OCI-LY1 (cell line): ENCODE data around the gene RPL11.
"Not testable (repeated sequence)": the region's sequence is repeated elsewhere in the genome, so short reads cannot be mapped to it uniquely, and the experiment has no call there.

Experiments used
- H2AFZ ChIP-seq: fragments of 200-600 bp; sonication (generic), shearing (Covaris generic); 2 replicates; pipeline ENCODE4 v1.6.0; 2014; ENCODE audit warnings: antibody characterized with exemption, mild to moderate bottlenecking, low read length
- H3F3A ChIP-seq: fragments of 200-600 bp; sonication (generic), shearing (Covaris generic); 2 replicates; pipeline ENCODE4 v1.6.0; 2014; ENCODE audit warnings: mild to moderate bottlenecking, antibody characterized with exemption, low read length, moderate library complexity; ENCODE audit not compliant: insufficient read depth
- H3K27ac ChIP-seq: fragments of 200-600 bp; sonication (generic); 2 replicates; pipeline ENCODE4 v1.5.1; 2014; ENCODE audit warnings: low read length, mixed run types, mild to moderate bottlenecking, low read depth; ENCODE audit not compliant: poor library complexity, severe bottlenecking
- H3K27me3 ChIP-seq: fragments of 200-600 bp; sonication (generic); 2 replicates; pipeline ENCODE4 v1.6.0; 2014; ENCODE audit warnings: antibody characterized with exemption, mild to moderate bottlenecking, low read length, moderate library complexity; ENCODE audit not compliant: insufficient read depth
- H3K36me3 ChIP-seq: fragments of 200-600 bp; sonication (generic); 2 replicates; pipeline ENCODE4 v1.6.1; 2014; ENCODE audit warnings: mild to moderate bottlenecking, antibody characterized with exemption, low read length, moderate library complexity, mixed read lengths; ENCODE audit not compliant: insufficient read depth
- H3K4me1 ChIP-seq: fragments of 200-600 bp; sonication (generic); 2 replicates; pipeline ENCODE4 v1.5.1; 2014; ENCODE audit warnings: mild to moderate bottlenecking, low read length, moderate library complexity; ENCODE audit not compliant: insufficient read depth, severe bottlenecking
- H3K4me2 ChIP-seq: fragments of 200-600 bp; sonication (generic), shearing (Covaris generic); 2 replicates; pipeline ENCODE4 v1.6.1; 2014; ENCODE audit warnings: low read length
- H3K4me3 ChIP-seq: fragments of 200-600 bp; sonication (generic); 2 replicates; pipeline ENCODE4 v1.5.1; 2014; ENCODE audit warnings: low read length, low read depth, mild to moderate bottlenecking, mixed read lengths; ENCODE audit not compliant: poor library complexity, severe bottlenecking
- H3K79me2 ChIP-seq: fragments of 200-600 bp; shearing (Covaris generic); 2 replicates; pipeline ENCODE4 v1.6.1; 2016; ENCODE audit warnings: mixed run types, low read length, mixed read lengths; ENCODE audit not compliant: insufficient read depth
- H3K9ac ChIP-seq: fragments of 200-600 bp; sonication (generic), shearing (Covaris generic); 2 replicates; pipeline ENCODE4 v1.6.1; 2014; ENCODE audit warnings: mild to moderate bottlenecking, low read length, mixed read lengths
- H3K9me2 ChIP-seq: fragments of 200-600 bp; sonication (generic), shearing (Covaris generic); 2 replicates; pipeline ENCODE4 v1.6.1; 2014; ENCODE audit warnings: low read depth, mild to moderate bottlenecking, low read length, mixed read lengths
- H3K9me3 ChIP-seq: fragments of 200-600 bp; shearing (Covaris generic); 2 replicates; pipeline ENCODE4 v1.6.1; 2014; ENCODE audit warnings: low read length, mixed read lengths
- H4K20me1 ChIP-seq: fragments of 200-600 bp; sonication (generic), shearing (Covaris generic); 2 replicates; pipeline ENCODE4 v1.6.0; 2016; ENCODE audit warnings: mild to moderate bottlenecking, low read length; ENCODE audit not compliant: insufficient read depth
- CTCF ChIP-seq: fragments of 200-600 bp; sonication (generic), shearing (Covaris generic); IDR thresholded peaks from 2 replicates; pipeline ENCODE4 v1.5.1; 2017; ENCODE audit warnings: mild to moderate bottlenecking, antibody characterized with exemption, low read length, moderate library complexity, mixed read lengths
- EZH2 ChIP-seq: fragments of 200-600 bp; sonication (generic), shearing (Covaris generic); IDR thresholded peaks from 2 replicates; pipeline ENCODE4 v1.8.0; 2017; ENCODE audit warnings: borderline replicate concordance, mixed run types, mild to moderate bottlenecking, antibody characterized with exemption, low read length, moderate library complexity, mixed read lengths

Gene RPL11

DNA sequence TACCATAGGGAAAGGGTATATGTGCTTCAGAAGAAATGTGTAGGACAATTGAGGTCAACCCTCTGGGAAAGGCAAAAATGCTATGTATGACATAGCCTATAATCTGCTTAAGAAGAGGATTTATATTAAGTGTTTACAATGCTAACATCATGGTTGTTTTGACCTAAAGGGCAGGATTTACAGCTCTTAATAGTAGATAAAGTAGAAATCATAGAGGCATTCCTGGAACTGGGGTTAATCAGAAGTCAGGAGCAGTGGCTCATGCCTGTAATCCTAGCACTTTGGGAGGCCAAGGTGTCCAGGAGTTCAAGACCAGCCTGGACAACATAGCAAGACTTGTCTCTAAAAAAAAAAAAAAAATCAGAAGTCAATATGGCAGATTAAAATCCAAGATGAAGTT, 8.7 kb upstream of the RPL11 start:
- no peak overlapping the region for H3K4me2 ChIP-seq
- H2AFZ ChIP-seq = no peak overlapping the region
- H3K4me3 ChIP-seq = no peak overlapping the region
- H3K9me3 ChIP-seq = no peaks in the 10 kb centered on the region
- no peaks in the 10 kb centered on the region for H4K20me1 ChIP-seq
- H3K79me2 ChIP-seq = no peaks in the 10 kb centered on the region
- no peak overlapping the region for H3K27ac ChIP-seq
- H3K27me3 ChIP-seq = no peaks in the 10 kb centered on the region
- H3K4me1 ChIP-seq = no peaks in the 10 kb centered on the region
- no peaks in the 10 kb centered on the region for H3K9me2 ChIP-seq
- no peaks in the 10 kb centered on the region for H3K36me3 ChIP-seq
- no peak overlapping the region for H3K9ac ChIP-seq
- H3F3A ChIP-seq = no peaks in the 10 kb centered on the region
- TF ChIP-seq EZH2 (no peak), CTCF (no peak)

GRCh38 chr1:23684415-23684814, 7.2 kb upstream of the RPL11 start:
- Histone ChIP-seq H3K4me2 (no peak overlapping the region), H3K36me3 (no peaks in the 10 kb centered on the region), H3K4me1 (no peaks in the 10 kb centered on the region), H3K9me2 (no peaks in the 10 kb centered on the region), H3K9me3 (no peaks in the 10 kb centered on the region), H3F3A (no peaks in the 10 kb centered on the region), H3K9ac (no peak overlapping the region), H3K4me3 (no peak overlapping the region), H3K79me2 (no peaks in the 10 kb centered on the region), H2AFZ (no peak overlapping the region), H3K27ac (no peak overlapping the region), H3K27me3 (no peaks in the 10 kb centered on the region), H4K20me1 (no peaks in the 10 kb centered on the region)
- no peak for TF ChIP-seq EZH2
- no peak for TF ChIP-seq CTCF

- not testable (repeated sequence) for H3F3A ChIP-seq, H4K20me1 ChIP-seq, H3K4me1 ChIP-seq, H3K36me3 ChIP-seq, H2AFZ ChIP-seq, H3K4me3 ChIP-seq, H3K9ac ChIP-seq, H3K79me2 ChIP-seq, H3K27me3 ChIP-seq, H3K27ac ChIP-seq, H3K9me3 ChIP-seq, H3K9me2 ChIP-seq, H3K4me2 ChIP-seq
Observed at GRCh38 chr1:23685197-23685596, 6.4 kb upstream of the RPL11 start.

GRCh38 chr1:23687680-23688079, 3.9 kb upstream of the RPL11 start:
- not testable (repeated sequence) for H3K4me2 ChIP-seq, H3K27ac ChIP-seq, H3K27me3 ChIP-seq, H3K9me3 ChIP-seq, H3K4me1 ChIP-seq, H4K20me1 ChIP-seq, H3F3A ChIP-seq, H3K36me3 ChIP-seq, H3K9me2 ChIP-seq, H3K9ac ChIP-seq, H3K4me3 ChIP-seq, H2AFZ ChIP-seq
- peaks cover 10% of the 10 kb centered on the region for H3K79me2 ChIP-seq

DNA sequence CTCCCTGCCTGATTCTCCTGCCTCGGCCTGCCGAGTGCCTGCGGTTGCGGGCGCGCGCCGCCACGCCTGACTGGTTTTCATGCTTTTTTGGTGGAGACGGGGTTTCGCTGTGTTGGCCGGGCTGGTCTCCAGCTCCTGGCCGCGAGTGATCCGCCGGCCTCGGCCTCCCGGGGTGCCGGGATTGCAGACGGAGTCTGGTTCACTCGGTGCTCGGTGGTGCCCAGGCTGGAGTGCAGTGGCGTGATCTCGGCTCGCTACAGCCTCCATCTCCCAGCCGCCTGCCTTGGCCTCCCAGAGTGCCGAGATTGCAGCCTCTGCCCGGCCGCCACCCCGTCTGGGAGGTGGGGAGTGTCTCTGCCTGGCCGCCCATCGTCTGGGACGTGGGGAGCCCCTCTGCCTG, 3.3 kb upstream of the RPL11 start:
- peaks cover 12% of the 10 kb centered on the region for H3K36me3 ChIP-seq
- H3K79me2 ChIP-seq = peaks cover 16% of the 10 kb centered on the region
- not testable (repeated sequence) for H3K9me3 ChIP-seq, H4K20me1 ChIP-seq, H3K27ac ChIP-seq, H3F3A ChIP-seq, H3K4me1 ChIP-seq, H3K4me2 ChIP-seq, H3K9me2 ChIP-seq, H2AFZ ChIP-seq, H3K4me3 ChIP-seq, H3K27me3 ChIP-seq, H3K9ac ChIP-seq
